HepG2 (cell line): ENCODE data around the gene MGAT5.

Source experiments
- CBX1 ChIP-seq: IDR thresholded peaks from one replicate; pipeline ENCODE4 v1.6.1; 2016; ENCODE audit warnings: antibody characterized with exemption, low read depth
- ELF3 ChIP-seq: IDR thresholded peaks from 2 replicates; pipeline ENCODE4 v1.6.1; 2016; ENCODE audit warnings: missing genetic modification reagents, missing compliant biosample characterization
- HCFC1 ChIP-seq: fragments of 150-350 bp; IDR thresholded peaks from 2 replicates; pipeline ENCODE4 v1.6.1; 2014; ENCODE audit warnings: low read depth, low read length
- NCOA5 ChIP-seq: sonication (generic); formaldehyde crosslinking; IDR thresholded peaks from 2 replicates; pipeline ENCODE4 v1.4.0; 2020; ENCODE audit warnings: missing genetic modification reagents
- PHB2 ChIP-seq: fragments of 450-650 bp; IDR thresholded peaks from 2 replicates; pipeline ENCODE4 v1.6.1; 2018; ENCODE audit not compliant: partially characterized antibody
- POLR2AphosphoS5 ChIP-seq: IDR thresholded peaks from 2 replicates; pipeline ENCODE4 v1.6.1; 2012; ENCODE audit warnings: low read depth, low read length
- PRDM4 ChIP-seq: sonication (generic); formaldehyde crosslinking; IDR thresholded peaks from 2 replicates; pipeline ENCODE4 v1.9.0; 2021; ENCODE audit warnings: missing genetic modification reagents, borderline replicate concordance
- STAT5B ChIP-seq: sonication (generic); formaldehyde crosslinking; IDR thresholded peaks from 2 replicates; pipeline ENCODE4 v1.4.0; 2020; ENCODE audit warnings: missing genetic modification reagents
- ZMAT5 ChIP-seq: sonication (generic); formaldehyde crosslinking; IDR thresholded peaks from 2 replicates; pipeline ENCODE4 v1.5.0; 2020; ENCODE audit warnings: mild to moderate bottlenecking, low read depth, missing genetic modification reagents, borderline replicate concordance
- ZNF615 ChIP-seq: sonication (generic); formaldehyde crosslinking; IDR thresholded peaks from 2 replicates; pipeline ENCODE4 v1.5.0; 2020; ENCODE audit warnings: mild to moderate bottlenecking, missing genetic modification reagents, borderline replicate concordance

DNA sequence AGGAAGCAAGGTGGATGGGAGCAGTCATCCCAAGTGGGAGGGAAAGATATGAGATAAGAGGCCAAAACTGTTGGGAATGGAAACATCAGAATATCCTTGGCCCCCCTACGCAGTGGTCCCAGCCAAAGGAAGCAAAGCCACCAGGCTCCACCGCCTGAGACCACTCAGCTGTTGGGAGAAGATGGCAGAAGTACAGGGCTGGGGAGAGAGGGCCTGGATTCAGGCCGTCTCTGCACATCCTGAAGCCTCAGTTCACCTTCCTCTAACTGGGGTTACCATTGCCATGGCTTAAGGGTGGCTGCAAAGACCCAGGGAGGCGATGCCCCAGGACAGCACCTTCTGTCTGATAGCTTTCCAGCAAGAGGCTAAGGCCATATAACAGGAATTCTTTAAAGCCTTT is 193.8 kb downstream of the MGAT5 start:
- TF ChIP-seq PHB2: no peak
- TF ChIP-seq NCOA5 (CRISPR knock-in tag): no peak
- TF ChIP-seq ELF3 (CRISPR knock-in tag): no peak
- no peak for TF ChIP-seq STAT5B
- no peak for TF ChIP-seq CBX1
- no peak for TF ChIP-seq HCFC1
- no peak for TF ChIP-seq PRDM4
- TF ChIP-seq ZMAT5 (CRISPR knock-in tag): no peak
- no peak for TF ChIP-seq ZNF615 (CRISPR knock-in tag)
- no peak for TF ChIP-seq POLR2AphosphoS5
